GM19324 (cell line): ENCODE results near the gene NCAPG2.
"Not testable (repeated sequence)": the region's sequence is repeated elsewhere in the genome, so short reads cannot be mapped to it uniquely, and the experiment has no call there.

Experiments
- ATAC-seq: cut with Tn5 transposase; IDR thresholded peaks from one replicate; pipeline ENCODE4 v1.9.1; 2021; ENCODE audit warnings: mild to moderate bottlenecking, moderate library complexity; ENCODE audit not compliant: unreplicated experiment, low FRiP score

Gene NCAPG2

GRCh38 chr7:158682456-158682855, 22.1 kb downstream of the NCAPG2 start:
- ATAC-seq: no peak

DNA sequence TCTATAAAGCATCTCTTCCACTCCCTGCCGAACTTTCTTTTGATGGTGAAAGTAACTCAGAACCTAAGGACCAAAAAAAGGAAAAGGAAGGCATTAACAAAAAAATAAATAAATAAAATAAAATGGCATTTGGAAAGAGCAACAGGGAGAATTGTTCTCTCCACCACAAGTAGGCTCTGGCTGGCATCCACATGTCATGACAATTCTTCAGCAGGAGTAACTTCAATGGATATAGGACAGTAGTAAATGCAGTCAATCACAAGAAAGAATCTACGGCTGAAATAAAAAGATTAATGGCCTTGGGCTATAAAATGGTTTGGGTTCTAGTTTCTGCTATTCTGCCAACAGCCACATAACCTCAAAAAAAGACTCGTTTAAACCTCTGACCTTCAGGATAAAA, 23.9 kb downstream of the NCAPG2 start:
- no peak for ATAC-seq

GRCh38 chr7:158676906-158677305, 27.7 kb downstream of the NCAPG2 start:
- ATAC-seq: no peak

- no peak for ATAC-seq
Measured at GRCh38 chr7:158676171-158676840, 28.3 kb downstream of the NCAPG2 start.

- ATAC-seq: no peak
Measured at GRCh38 chr7:158672975-158673374, 31.6 kb downstream of the NCAPG2 start.

DNA sequence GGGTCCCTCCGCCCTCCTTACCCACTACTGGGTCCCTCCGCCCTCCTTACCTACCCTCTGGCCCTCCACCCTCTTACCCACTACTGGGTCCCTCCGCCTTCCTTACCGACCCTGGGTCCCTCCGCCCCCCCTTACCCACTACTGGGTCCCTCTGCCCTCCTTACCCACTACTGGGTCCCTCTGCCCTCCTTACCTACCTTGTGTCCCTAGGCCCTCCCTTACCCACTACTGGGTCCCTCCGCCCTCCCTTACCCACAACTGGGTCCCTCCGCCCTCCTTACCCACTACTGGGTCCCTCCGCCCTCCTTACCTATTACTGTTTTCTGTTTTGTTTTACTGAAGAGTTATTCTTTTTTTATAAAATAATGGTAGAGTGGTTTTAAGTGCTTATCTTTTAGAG, 36.5 kb downstream of the NCAPG2 start:
- not testable (repeated sequence) for ATAC-seq

GRCh38 chr7:158666966-158667678, 37.5 kb downstream of the NCAPG2 start:
- not testable (repeated sequence) for ATAC-seq

DNA sequence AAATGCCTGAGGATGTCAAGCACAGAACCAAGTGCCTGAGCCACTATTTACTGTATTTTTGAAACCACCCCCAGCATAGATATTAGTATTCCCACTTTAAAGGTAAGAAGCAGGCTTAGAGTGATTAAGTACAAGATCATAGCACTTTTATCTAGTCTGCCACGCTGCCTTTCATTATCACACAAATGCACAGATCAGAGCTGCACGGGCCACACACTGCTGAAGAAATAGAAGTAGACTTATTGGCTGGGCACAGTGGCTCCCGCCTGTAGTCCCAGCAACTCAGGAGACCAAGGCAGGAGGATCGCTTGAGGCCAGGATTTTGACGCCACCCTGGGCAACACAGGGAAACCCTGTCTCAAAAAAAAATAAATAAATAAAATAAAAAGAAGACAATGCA, 38.2 kb downstream of the NCAPG2 start:
- no peak for ATAC-seq

- no peak for ATAC-seq
Measured at GRCh38 chr7:158664406-158664805, 40.2 kb downstream of the NCAPG2 start.

- ATAC-seq: no peak
Measured at GRCh38 chr7:158663428-158663741, 41.2 kb downstream of the NCAPG2 start.

DNA sequence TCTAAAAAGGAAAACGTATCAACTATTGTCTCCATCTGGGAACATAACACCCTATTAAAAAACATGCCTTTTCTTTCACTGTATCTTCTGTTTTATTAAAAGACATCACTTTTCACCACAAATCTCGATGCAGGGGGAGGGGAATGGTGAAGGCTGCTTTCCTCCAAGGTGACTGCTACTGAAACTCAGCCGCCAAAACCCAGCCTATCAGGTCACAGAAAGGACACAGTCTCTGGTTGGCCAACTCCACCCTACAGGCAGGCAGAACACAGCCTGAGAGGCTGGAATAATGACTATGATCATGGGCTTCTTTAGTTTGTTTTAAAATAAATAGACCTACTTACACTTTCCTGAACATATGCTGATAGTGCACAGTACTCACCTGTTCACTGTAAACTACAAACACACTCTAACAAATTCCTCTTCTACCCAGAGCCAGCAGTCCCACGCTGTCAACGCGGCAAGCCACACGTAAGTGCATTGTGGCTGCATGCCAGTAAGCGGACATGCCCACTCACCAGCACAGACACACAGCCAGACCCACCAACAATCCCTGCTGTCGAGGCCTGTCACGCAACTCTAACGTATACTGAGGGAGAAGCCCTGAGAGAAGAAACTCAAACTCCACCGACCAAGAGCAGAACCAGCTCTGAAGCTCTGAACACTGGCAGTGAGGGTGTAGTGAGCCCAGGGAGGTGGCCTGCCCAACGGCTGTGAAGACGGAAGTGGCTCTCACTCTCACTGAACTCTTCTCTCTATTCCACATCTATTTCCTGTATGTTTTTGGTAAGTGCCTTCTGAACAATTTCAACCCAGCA, 41.8 kb downstream of the NCAPG2 start:
- no peak for ATAC-seq

- no peak for ATAC-seq
Measured at GRCh38 chr7:158658475-158658874, 46.1 kb downstream of the NCAPG2 start.

GRCh38 chr7:158657189-158657746, 47.3 kb downstream of the NCAPG2 start:
- ATAC-seq: no peak

DNA sequence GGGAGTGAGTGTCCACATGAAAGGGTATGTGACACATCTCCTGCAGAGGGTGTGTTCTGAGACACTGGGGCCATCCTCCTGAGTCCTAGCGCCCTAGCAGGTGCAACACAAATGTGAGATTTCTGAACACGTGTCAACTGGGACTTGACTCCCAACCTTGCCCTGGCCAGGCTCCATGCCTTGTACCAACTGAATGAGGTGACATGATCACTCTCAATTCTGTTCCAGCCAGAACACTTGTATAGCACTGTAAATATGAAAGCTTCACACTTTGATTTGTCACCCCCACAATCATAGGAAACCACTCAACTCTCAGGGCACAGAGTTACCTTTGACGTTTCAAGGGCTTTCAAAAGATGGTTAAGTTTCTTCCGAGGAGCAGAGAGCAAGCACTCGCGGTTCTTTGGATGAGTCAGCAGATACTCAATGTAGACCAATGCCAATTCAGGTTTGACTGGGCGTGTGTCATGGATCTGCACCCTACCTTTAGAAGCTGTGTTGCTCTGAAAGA, 48.6 kb downstream of the NCAPG2 start:
- ATAC-seq: peak; percentile 88

DNA sequence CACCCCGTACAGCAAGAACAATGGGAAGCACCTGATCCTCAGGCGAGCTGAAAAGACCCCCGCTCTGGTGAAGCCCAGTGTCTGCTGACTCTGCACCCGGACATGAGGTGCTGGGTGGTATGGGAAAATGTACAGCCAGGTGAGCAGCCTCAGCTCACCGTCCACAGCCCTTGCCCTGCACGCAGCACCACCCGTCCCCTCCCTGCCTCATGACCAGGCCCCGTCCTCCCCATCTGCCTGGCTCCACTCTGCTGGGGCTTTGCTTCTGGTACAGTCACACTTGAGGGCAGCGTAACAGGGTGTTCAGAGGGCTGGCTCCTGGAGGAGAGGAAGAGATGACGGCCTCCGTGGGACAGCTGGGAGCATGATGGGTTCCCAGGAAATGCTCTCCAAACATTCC, 49.1 kb downstream of the NCAPG2 start:
- ATAC-seq: no peak

- no peak for ATAC-seq
Measured at GRCh38 chr7:158651968-158652565, 52.5 kb downstream of the NCAPG2 start.

GRCh38 chr7:158650821-158651225, 53.8 kb downstream of the NCAPG2 start:
- ATAC-seq: no peak

DNA sequence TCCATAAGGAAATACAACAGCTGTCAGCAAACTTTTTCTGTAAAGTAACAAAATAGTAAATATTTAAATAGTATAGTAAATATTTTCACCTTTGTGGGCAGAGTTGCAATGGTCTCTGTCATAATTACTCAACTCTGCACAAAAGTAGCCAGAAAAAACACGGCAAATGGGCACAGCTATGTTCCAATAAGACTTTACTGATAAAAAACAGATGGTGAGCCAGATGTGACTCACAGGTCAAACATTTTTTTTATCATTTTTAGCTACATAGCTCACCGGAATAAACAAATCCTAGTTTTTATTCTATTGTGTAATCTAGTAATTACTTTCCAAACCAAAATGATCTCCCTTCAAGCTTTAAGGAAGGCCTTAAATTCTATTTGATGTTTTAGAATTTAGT, 55.3 kb downstream of the NCAPG2 start:
- ATAC-seq: no peak

DNA sequence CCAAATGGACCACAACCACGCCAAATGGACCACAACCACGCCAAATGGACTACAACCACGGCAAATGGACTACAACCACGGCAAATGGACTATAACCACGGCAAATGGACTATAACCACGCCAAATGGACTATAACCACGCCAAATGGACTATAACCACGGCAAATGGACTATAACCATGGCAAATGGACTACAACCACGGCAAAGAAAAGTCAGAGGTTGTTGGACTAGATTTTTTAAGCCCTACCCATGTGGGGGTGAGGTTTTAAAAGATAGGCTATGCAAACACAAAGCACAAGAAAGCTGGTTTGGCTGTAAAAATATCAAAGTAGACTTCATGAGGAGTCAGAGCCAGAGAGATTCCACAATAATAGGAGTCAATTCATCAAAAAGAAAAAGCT, 55.8 kb downstream of the NCAPG2 start:
- ATAC-seq: no peak

- ATAC-seq: no peak
Measured at GRCh38 chr7:158648168-158648567, 56.4 kb downstream of the NCAPG2 start.

DNA sequence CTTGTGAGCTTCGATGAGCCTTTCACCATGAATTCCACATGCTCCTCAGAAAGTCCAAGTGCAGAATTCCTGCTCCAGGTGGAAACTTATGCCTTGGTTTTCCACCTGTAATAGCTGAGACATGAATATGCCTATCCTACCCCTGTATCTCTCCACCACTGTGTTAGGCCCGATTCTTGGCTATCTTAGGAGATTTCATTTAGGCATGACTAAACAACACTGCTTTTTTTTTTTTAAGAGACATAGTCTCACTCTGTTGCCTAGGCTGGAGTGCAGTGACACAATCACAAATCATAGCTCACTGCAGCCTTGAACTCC, 57.2 kb downstream of the NCAPG2 start:
- no peak for ATAC-seq
